ENCODE data around the gene C3orf18.

C3orf18 gene

GRCh38 chr3:50603261-50604109 lies 35.9 kb upstream of the C3orf18 start:
- no peak for DNase-seq (ENCODE audit: low spot score)

DNA sequence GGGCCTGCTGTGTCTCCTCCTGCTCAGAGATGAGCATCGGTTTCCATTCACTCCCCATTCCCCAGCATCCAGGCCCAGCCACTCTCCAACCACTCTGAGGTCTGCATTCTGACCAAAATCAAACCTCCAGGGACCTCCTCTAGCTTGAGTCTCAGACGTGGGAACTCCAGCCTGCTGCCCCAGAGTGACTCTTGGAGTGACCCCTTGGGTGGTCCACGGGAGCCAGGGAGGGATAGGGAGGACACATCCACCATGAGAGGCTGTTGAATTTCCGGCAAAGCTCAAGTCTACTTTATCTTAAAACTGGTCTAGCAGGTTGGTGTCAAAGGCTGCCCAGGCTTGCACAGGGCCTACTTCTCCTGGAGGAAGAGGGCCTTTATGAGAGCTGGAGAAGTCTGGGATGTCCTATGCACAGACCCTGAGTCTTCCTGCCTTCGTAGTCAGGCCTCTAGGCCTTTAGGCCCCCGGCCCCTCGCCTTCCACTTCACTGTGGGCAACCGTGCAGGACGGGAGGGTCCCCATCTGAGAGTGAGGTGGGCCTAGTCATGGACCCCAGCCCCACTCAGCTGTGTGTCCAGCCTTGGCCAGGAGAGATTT lies 35.1 kb upstream of the C3orf18 start:
- DNase-seq (ENCODE audit: low spot score) = no peak

GRCh38 chr3:50600841-50601591 lies 33.5 kb upstream of the C3orf18 start:
- DNase-seq (ENCODE audit: low spot score) = no peak

- no peak for DNase-seq (ENCODE audit: low spot score)
Measured at GRCh38 chr3:50600141-50600753, 32.7 kb upstream of the C3orf18 start.

GRCh38 chr3:50599716-50600118 lies 32.2 kb upstream of the C3orf18 start:
- no peak for DNase-seq (ENCODE audit: low spot score)

GRCh38 chr3:50599115-50599715 lies 31.7 kb upstream of the C3orf18 start:
- no peak for DNase-seq (ENCODE audit: low spot score)

DNA sequence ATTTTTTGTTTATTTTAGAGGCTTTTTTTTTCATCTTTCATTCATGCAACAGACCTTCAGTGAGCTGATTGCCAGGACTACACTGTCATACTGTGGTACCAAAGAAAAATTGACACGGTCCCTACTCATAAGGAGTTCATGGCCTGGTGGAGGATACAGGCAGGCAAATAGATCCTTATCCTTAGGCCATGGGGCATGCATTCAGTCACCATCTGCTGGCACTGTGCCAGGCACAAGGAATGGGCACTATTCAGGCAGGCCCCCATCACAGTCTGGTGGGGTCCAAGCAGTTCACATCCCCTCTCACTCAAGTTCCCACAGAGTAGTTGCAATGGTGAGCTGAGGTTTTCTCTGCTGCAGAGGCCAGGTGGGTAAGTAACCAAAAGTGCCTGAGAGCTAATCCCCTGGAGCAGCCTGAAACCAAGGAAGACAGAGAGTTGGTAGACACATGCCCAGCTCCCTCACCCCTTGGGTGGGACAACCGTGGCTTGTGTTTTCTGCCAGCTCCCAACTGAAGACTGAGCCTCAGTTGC lies 26.8 kb upstream of the C3orf18 start:
- no peak for DNase-seq (ENCODE audit: low spot score)

DNA sequence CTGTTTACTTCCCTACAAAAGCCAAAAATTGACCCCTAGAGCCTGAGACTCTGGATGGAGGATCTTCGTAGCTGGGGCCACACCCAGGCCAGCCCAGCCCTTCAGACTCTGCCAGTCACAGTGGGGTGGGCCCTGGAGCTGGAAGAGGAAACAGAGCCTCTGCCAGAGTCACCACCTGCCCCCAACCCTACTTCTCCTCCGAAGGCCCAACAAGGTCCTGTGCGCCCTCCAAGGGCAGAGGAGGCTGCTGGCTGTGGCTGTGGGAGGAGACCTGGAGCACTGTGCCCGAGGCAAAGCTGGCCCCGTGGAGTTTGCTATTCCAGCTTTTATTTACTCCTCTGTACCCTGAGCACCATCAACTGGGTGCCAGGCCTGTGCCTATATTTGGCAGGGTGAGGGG lies 25.0 kb upstream of the C3orf18 start:
- DNase-seq (ENCODE audit: low spot score) = no peak

GRCh38 chr3:50591196-50591741 lies 23.7 kb upstream of the C3orf18 start:
- no peak for DNase-seq (ENCODE audit: low spot score)

GRCh38 chr3:50588759-50589433 lies 21.3 kb upstream of the C3orf18 start:
- no peak for DNase-seq (ENCODE audit: low spot score)

GRCh38 chr3:50587806-50588758 lies 20.5 kb upstream of the C3orf18 start:
- DNase-seq (ENCODE audit: low spot score) = no peak

GRCh38 chr3:50587373-50587772 lies 19.8 kb upstream of the C3orf18 start:
- DNase-seq (ENCODE audit: low spot score) = no peak

DNA sequence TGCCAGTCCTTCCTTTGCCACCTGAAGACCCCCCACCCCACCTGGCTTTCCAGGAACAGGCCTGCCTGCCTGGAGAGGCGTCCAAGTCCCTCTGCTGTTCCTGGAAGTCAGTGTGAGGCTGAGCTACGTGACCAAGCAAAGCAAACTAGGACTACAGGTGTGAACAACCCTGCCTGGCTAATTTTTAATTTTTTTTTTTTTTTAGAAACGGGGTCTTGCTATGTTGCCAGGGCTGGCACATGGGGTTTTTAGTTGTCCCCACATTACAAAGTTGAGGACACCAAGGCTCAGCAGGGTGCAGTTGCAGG lies 19.2 kb upstream of the C3orf18 start:
- DNase-seq (ENCODE audit: low spot score) = no peak

GRCh38 chr3:50585919-50586762 lies 18.6 kb upstream of the C3orf18 start:
- no peak for DNase-seq (ENCODE audit: low spot score)

- no peak for DNase-seq (ENCODE audit: low spot score)
Measured at GRCh38 chr3:50584391-50584790, 16.8 kb upstream of the C3orf18 start.

DNA sequence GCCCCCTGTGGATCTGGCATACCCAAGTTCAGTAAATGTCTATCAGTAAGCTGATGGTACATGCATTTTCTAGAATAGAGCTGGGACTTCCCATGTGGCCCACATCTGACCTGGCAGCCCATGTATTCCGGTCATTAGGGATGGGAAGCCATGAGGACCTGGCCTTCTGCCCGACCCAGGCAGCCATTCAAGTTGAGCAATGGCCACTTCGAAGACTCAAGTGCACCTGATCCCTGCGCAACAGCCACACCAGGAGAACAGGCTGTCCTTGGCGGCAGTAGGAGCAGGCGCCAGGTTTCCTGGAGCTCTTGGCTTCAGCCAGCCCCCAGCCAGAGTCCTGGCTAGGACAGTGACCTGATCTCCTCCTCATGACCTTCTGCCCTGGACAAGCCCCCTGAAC lies 16.4 kb upstream of the C3orf18 start:
- DNase-seq (ENCODE audit: low spot score) = no peak

DNA sequence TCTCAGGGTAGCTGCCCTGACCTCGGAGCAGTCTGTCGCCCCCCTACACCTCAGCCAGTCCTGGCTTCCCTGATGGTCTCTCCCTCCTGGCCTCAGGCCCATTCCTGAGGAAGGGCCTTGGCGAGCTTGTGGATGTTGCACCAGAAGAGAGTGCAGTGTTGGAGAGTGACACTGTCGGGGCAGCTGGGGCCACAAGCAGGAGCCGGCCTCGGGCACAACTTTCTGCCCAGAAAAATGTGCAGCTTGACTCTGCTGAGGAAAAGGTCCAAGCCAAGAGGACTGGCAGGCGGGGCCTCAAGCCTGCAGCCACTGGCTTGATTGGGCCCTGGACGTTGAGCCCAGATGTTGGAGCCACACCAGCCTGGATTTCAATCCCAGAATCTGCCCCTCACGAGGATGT lies 14.5 kb upstream of the C3orf18 start:
- DNase-seq (ENCODE audit: low spot score) = no peak

DNA sequence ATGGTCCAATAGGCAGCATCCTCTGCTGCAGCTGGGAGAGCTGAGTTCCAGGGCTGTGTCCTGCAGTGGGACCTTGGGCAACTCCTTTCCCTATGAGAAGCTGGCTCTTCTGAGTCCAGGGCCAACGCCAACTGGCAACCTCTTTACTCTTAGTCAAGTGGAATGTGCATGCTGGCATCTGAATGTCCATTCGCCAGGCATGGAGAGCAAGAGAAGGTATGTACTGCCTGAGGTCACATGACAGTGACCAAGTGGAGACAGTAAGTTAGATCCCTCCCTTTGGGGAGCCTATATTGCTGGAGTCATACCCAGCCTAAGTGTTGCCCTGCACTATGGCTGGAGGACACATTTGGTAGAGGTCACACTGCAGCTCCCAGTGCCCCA lies 13.9 kb upstream of the C3orf18 start:
- DNase-seq (ENCODE audit: low spot score) = no peak
